ENCODE results near the gene JKAMP. TPM values are rescaled to one million over a fixed set of nuclear protein-coding genes. Genes with fewer than 3 reads are reported as not detected.

Gene JKAMP
- total and polyA plus RNA-seq, 2 donors (not counting 3 experiments of a cell fraction or from before 2014, with no cell fraction given), result 30.8 to 160 TPM

- no peak overlapping the region for H3K27ac ChIP-seq (ENCODE audit: insufficient read depth, low read depth, low read length)
- H3K4me3 ChIP-seq (replicated peaks in 1 of 3; ENCODE audit: insufficient read depth in 1 of 3, low read depth in 1 of 3, low read length in 3 of 3), result no peak overlapping the region
- no peak overlapping the region for H3K9ac ChIP-seq (replicated peaks; ENCODE audit: extremely low read depth, insufficient read depth, low read length)
- no peaks in the 10 kb centered on the region for H3K36me3 ChIP-seq (ENCODE audit: control insufficient read depth in 2 of 2, extremely low read depth in 1 of 2, insufficient read depth in 2 of 2, low read length in 2 of 2)
- POLR2A ChIA-PET, result no interaction called here
- FAIRE-seq (no peak), DNase-seq (ENCODE audit: low read depth, low spot score) (no peak)
- dilution Hi-C loops (cut with MboI; ENCODE audit: extremely low pct_ligation_motif_present, low sequenced_read_pairs) (no loop called here), intact Hi-C loops (cut with micrococcal nuclease) (no loop called here)
- TF ChIP-seq FOS (IDR thresholded peaks at IDR 0.05; ENCODE audit: borderline replicate concordance, insufficient read depth, low read length), result no peak
- no peak for TF ChIP-seq MAX (IDR thresholded peaks at IDR 0.05; ENCODE audit: insufficient read depth, insufficient read length)
- no peak for TF ChIP-seq JUN (IDR thresholded peaks at IDR 0.05; ENCODE audit: borderline replicate concordance, insufficient read depth, insufficient read length, low read depth)
- TF ChIP-seq EZH2 (IDR thresholded peaks at IDR 0.05; ENCODE audit: borderline replicate concordance, low read depth, low read length, severe bottlenecking), result no peak
- TF ChIP-seq CTCF (IDR thresholded peaks at IDR 0.05; ENCODE audit: extremely low read depth in 1 of 2, insufficient read depth in 1 of 2, low read depth in 1 of 2, low read length in 2 of 2), result no peak
- no peak for TF ChIP-seq POLR2AphosphoS5 (IDR thresholded peaks at IDR 0.05; ENCODE audit: insufficient read depth, low read depth, low read length)
- no peak for TF ChIP-seq MYC (IDR thresholded peaks at IDR 0.05; ENCODE audit: low read depth, low read length)
- no peak for TF ChIP-seq POLR2A (IDR thresholded peaks at IDR 0.05; ENCODE audit: low read depth, low read length)
- TF ChIP-seq GATA2 (IDR thresholded peaks at IDR 0.05; ENCODE audit: insufficient read depth, insufficient read length, low read depth, low read length), result no peak
- H3K4me1 ChIP-seq (ENCODE audit: control insufficient read depth, extremely low read depth, insufficient read depth, low read length), result peaks cover 29% of the 10 kb centered on the region
- H4K20me1 ChIP-seq (replicated peaks; ENCODE audit: control insufficient read depth, extremely low read depth, insufficient read depth, low read length), result no peaks in the 10 kb centered on the region
- H2AFZ ChIP-seq (ENCODE audit: low read depth, low read length), result no peak overlapping the region
- H3K4me2 ChIP-seq (ENCODE audit: insufficient read depth, low read length), result no peak overlapping the region
- no TSS peak for BruUV-seq (replicated peaks)
- no peaks in the 10 kb centered on the region for H3K79me2 ChIP-seq (ENCODE audit: control insufficient read depth, insufficient read depth, low read length)
- no peaks in the 10 kb centered on the region for H3K9me1 ChIP-seq (replicated peaks; ENCODE audit: control insufficient read depth, extremely low read depth, insufficient read depth, low read length)
- CTCF ChIA-PET, result interaction anchor here (1.5 to 1.9 kb wide), 2 partner anchors 8 to 30 kb away, joined by 3 to 5 read pairs; no protein-coding TSS in a partner anchor
- H3K9me3 ChIP-seq (replicated peaks; ENCODE audit: control insufficient read depth, insufficient read depth, low read length), result no peaks in the 10 kb centered on the region
- H3K27me3 ChIP-seq (ENCODE audit: control insufficient read depth in 2 of 2, insufficient read depth in 2 of 2, low read length in 2 of 2), result no peaks in the 10 kb centered on the region
These were observed 48.3 kb upstream of the JKAMP start for GRCh38 chr14:59435987-59436386.

All from endothelial cell of umbilical vein (primary cell).